Effector memory CD4-positive, alpha-beta T cell (primary cell): ENCODE results near the gene JSRP1.

ENCODE experiments used
- DNase-seq, 3 donors: peaks; one replicate each; pipeline ENCODE4 v3.0.0-alpha.2; 2020
- H3K27ac ChIP-seq: 2 replicates; pipeline ENCODE4 v1.7.0; 2013; ENCODE audit warnings: mild to moderate bottlenecking, low read length, moderate library complexity; ENCODE audit not compliant: insufficient read depth, poor library complexity, severe bottlenecking
- H3K27me3 ChIP-seq: replicated peaks from 2 replicates; pipeline ENCODE4 v1.7.0; 2013; ENCODE audit warnings: mild to moderate bottlenecking, low read length; ENCODE audit not compliant: insufficient read depth, control insufficient read depth, poor library complexity, severe bottlenecking
- H3K36me3 ChIP-seq: 2 replicates; pipeline ENCODE4 v1.7.0; 2013; ENCODE audit warnings: mild to moderate bottlenecking, low read length, moderate library complexity; ENCODE audit not compliant: control insufficient read depth, insufficient read depth
- H3K4me1 ChIP-seq: 2 replicates; pipeline ENCODE4 v1.7.0; 2013; ENCODE audit warnings: low read length, mild to moderate bottlenecking; ENCODE audit not compliant: control insufficient read depth, insufficient read depth, poor library complexity, severe bottlenecking
- H3K4me3 ChIP-seq: 2 replicates; pipeline ENCODE4 v1.7.0; 2013; ENCODE audit warnings: low read length, low read depth, mild to moderate bottlenecking; ENCODE audit not compliant: insufficient read depth, poor library complexity, severe bottlenecking
- H3K9me3 ChIP-seq: 2 replicates; pipeline ENCODE4 v1.7.0; 2013; ENCODE audit warnings: mild to moderate bottlenecking, low read length, moderate library complexity; ENCODE audit not compliant: control insufficient read depth

The JSRP1 gene

GRCh38 chr19:2252055-2252796, 4.0 kb downstream of the JSRP1 start:
- no peak for DNase-seq
- Histone ChIP-seq H3K9me3 (no peaks in the 10 kb centered on the region), H3K4me1 (peaks cover 39% of the 10 kb centered on the region), H3K4me3 (peak overlapping the region; percentile 53), H3K27ac (no peak overlapping the region), H3K27me3 (peaks cover 24% of the 10 kb centered on the region), H3K36me3 (peaks cover 16% of the 10 kb centered on the region)

GRCh38 chr19:2251106-2252054, 4.8 kb downstream of the JSRP1 start:
- H3K27ac ChIP-seq, result no peak overlapping the region
- peak overlapping the region; percentile 53 for H3K4me3 ChIP-seq
- DNase-seq, result no peak
- H3K36me3 ChIP-seq, result peaks cover 24% of the 10 kb centered on the region
- H3K4me1 ChIP-seq, result peaks cover 37% of the 10 kb centered on the region
- no peaks in the 10 kb centered on the region for H3K9me3 ChIP-seq
- H3K27me3 ChIP-seq, result peaks cover 24% of the 10 kb centered on the region

- Histone ChIP-seq H3K4me3 (peak overlapping the region; percentile 25), H3K4me1 (peaks cover 37% of the 10 kb centered on the region), H3K36me3 (peaks cover 31% of the 10 kb centered on the region), H3K27ac (no peak overlapping the region), H3K27me3 (peaks cover 24% of the 10 kb centered on the region), H3K9me3 (no peaks in the 10 kb centered on the region)
- no peak for DNase-seq
These were observed 5.5 kb downstream of the JSRP1 start for GRCh38 chr19:2250766-2251105.

GRCh38 chr19:2249880-2250765, 6.1 kb downstream of the JSRP1 start:
- Histone ChIP-seq H3K4me3 (no peak overlapping the region), H3K27ac (no peak overlapping the region), H3K9me3 (no peaks in the 10 kb centered on the region), H3K27me3 (peaks cover 24% of the 10 kb centered on the region), H3K4me1 (peaks cover 37% of the 10 kb centered on the region), H3K36me3 (peaks cover 37% of the 10 kb centered on the region)
- DNase-seq, result no peak

GRCh38 chr19:2249010-2249866, 7.0 kb downstream of the JSRP1 start, which contains the start of gene AMH:
AMH (plus strand) TSS chr19:2249323; CDS start chr19:2249333, 10 bp downstream.
- no peak within 1 kb of the TSS for H3K27ac ChIP-seq
- H3K9me3 ChIP-seq, result no peaks in the 10 kb centered on the region
- peaks cover 37% of the 10 kb centered on the region for H3K4me1 ChIP-seq
- no peak for DNase-seq
- peaks cover 46% of the 10 kb centered on the region for H3K36me3 ChIP-seq
- H3K4me3 ChIP-seq, result no peak within 1 kb of the TSS
- H3K27me3 ChIP-seq, result peaks cover 24% of the 10 kb centered on the region

- H3K9me3 ChIP-seq, result no peaks in the 10 kb centered on the region
- no peak overlapping the region for H3K4me3 ChIP-seq
- no peak for DNase-seq
- peaks cover 54% of the 10 kb centered on the region for H3K36me3 ChIP-seq
- peaks cover 24% of the 10 kb centered on the region for H3K27me3 ChIP-seq
- H3K4me1 ChIP-seq, result peaks cover 35% of the 10 kb centered on the region
- no peak overlapping the region for H3K27ac ChIP-seq
These were observed 7.8 kb downstream of the JSRP1 start for GRCh38 chr19:2248136-2249009.

- Histone ChIP-seq H3K9me3 (no peaks in the 10 kb centered on the region), H3K27ac (no peak overlapping the region), H3K36me3 (peaks cover 59% of the 10 kb centered on the region), H3K4me1 (peaks cover 27% of the 10 kb centered on the region), H3K27me3 (peaks cover 24% of the 10 kb centered on the region), H3K4me3 (no peak overlapping the region)
- no peak for DNase-seq
These were observed 8.7 kb downstream of the JSRP1 start for GRCh38 chr19:2247433-2248101.

- H3K27me3 ChIP-seq, result peaks cover 20% of the 10 kb centered on the region
- no peak overlapping the region for H3K4me3 ChIP-seq
- H3K4me1 ChIP-seq, result peaks cover 24% of the 10 kb centered on the region
- H3K27ac ChIP-seq, result no peak overlapping the region
- peaks cover 59% of the 10 kb centered on the region for H3K36me3 ChIP-seq
- no peaks in the 10 kb centered on the region for H3K9me3 ChIP-seq
- DNase-seq, result no peak
These were observed 9.3 kb downstream of the JSRP1 start for GRCh38 chr19:2246801-2247361.
